Upper lobe of left lung (tissue), 4 donors: ENCODE results near the gene LRRC26.

Source experiments
- CTCF ChIP-seq, 6 experiments: fragments of 450-650 bp in 4 of 6; fragments of 200-600 bp in 2 of 6; sonication (generic) in 2 of 6; IDR thresholded peaks; one replicate each; pipeline ENCODE4 v1.5.1; 2016 to 2019; ENCODE audit warnings: antibody characterized with exemption in 6 of 6
- EP300 ChIP-seq, 4 donors: sonication (generic); formaldehyde crosslinking; IDR thresholded peaks; one replicate each; pipeline ENCODE4 v1.5.1; 2017; ENCODE audit warnings: antibody characterized with exemption in 4 of 4, control low read depth in 2 of 4
- POLR2AphosphoS5 ChIP-seq, 2 donors: sonication (generic); formaldehyde crosslinking; IDR thresholded peaks; one replicate each; pipeline ENCODE4 v1.5.1; 2017; ENCODE audit warnings: antibody characterized with exemption in 2 of 2

- no peak for TF ChIP-seq CTCF (IDR thresholded peaks at IDR 0.05)
- no peak for TF ChIP-seq POLR2AphosphoS5 (IDR thresholded peaks at IDR 0.05)
- no peak for TF ChIP-seq EP300 (IDR thresholded peaks at IDR 0.05)
Observed at GRCh38 chr9:137179761-137180160, 9.9 kb upstream of the LRRC26 start.
